H9 (cell line): ENCODE measurements around the gene PIGBOS1. TPM values are rescaled to one million over a fixed set of nuclear protein-coding genes. Genes with fewer than 3 reads are reported as not detected.

Source experiments
- DNase-seq: peaks from one replicate; pipeline ENCODE4 v3.0.0-alpha.2; 2017
- H2AFZ ChIP-seq: one replicate; pipeline ENCODE4 v1.6.1; 2013; ENCODE audit warnings: mild to moderate bottlenecking, low read length, control low read depth, moderate library complexity
- H2AK5ac ChIP-seq: 2 replicates; pipeline ENCODE4 v1.6.1; 2013; ENCODE audit warnings: low read length, control low read depth, mixed read lengths; ENCODE audit not compliant: insufficient read length
- H2BK120ac ChIP-seq: one replicate; pipeline ENCODE4 v1.6.1; 2013; ENCODE audit warnings: low read depth, mild to moderate bottlenecking, low read length, control low read depth, inconsistent platforms; ENCODE audit not compliant: poor library complexity, severe bottlenecking
- H2BK12ac ChIP-seq: 2 replicates; pipeline ENCODE4 v1.6.1; 2013; ENCODE audit warnings: low read length, control low read depth, mixed read lengths, low read depth; ENCODE audit not compliant: insufficient read length
- H2BK15ac ChIP-seq: 2 replicates; pipeline ENCODE4 v1.6.1; 2013; ENCODE audit warnings: low read depth, low read length, control low read depth
- H2BK20ac ChIP-seq: one replicate; pipeline ENCODE4 v1.6.1; 2013; ENCODE audit warnings: low read depth, mild to moderate bottlenecking, low read length, control low read depth, inconsistent platforms; ENCODE audit not compliant: poor library complexity, severe bottlenecking
- H2BK5ac ChIP-seq: 2 replicates; pipeline ENCODE4 v1.6.1; 2013; ENCODE audit warnings: low read length, control low read depth, mixed read lengths; ENCODE audit not compliant: insufficient read length
- H3K14ac ChIP-seq: 2 replicates; pipeline ENCODE4 v1.6.1; 2013; ENCODE audit warnings: low read length, control low read depth; ENCODE audit not compliant: insufficient read depth
- H3K18ac ChIP-seq: 2 replicates; pipeline ENCODE4 v1.6.1; 2013; ENCODE audit warnings: low read depth, mild to moderate bottlenecking, mixed read lengths, low read length, control low read depth; ENCODE audit not compliant: insufficient read length
- H3K23ac ChIP-seq: 2 replicates; pipeline ENCODE4 v1.6.1; 2013; ENCODE audit warnings: low read length, control low read depth, mixed read lengths, low read depth; ENCODE audit not compliant: insufficient read length
- H3K23me2 ChIP-seq: 2 replicates; pipeline ENCODE4 v1.6.1; 2013; ENCODE audit warnings: low read depth, mild to moderate bottlenecking, mixed read lengths, low read length, control low read depth; ENCODE audit not compliant: insufficient read length, poor library complexity, severe bottlenecking
- H3K27ac ChIP-seq: 2 replicates; pipeline ENCODE4 v1.5.1; 2013; ENCODE audit warnings: low read length, control low read depth, mixed read lengths, low read depth; ENCODE audit not compliant: insufficient read length
- H3K27me3 ChIP-seq: 2 replicates; pipeline ENCODE4 v1.6.1; 2013; ENCODE audit warnings: low read length, control low read depth, inconsistent platforms; ENCODE audit not compliant: insufficient read depth
- H3K4ac ChIP-seq: 2 replicates; pipeline ENCODE4 v1.6.1; 2013; ENCODE audit warnings: low read depth, mild to moderate bottlenecking, control low read depth, inconsistent platforms, low read length, moderate library complexity
- H3K4me1 ChIP-seq: 2 replicates; pipeline ENCODE4 v1.6.1; 2013; ENCODE audit warnings: low read length, control low read depth, inconsistent platforms; ENCODE audit not compliant: insufficient read depth
- H3K4me2 ChIP-seq: 2 replicates; pipeline ENCODE4 v1.6.1; 2013; ENCODE audit warnings: low read length, control low read depth, mixed read lengths; ENCODE audit not compliant: insufficient read length, insufficient read depth
- H3K56ac ChIP-seq: 2 replicates; pipeline ENCODE4 v1.6.1; 2013; ENCODE audit warnings: low read depth, mild to moderate bottlenecking, mixed read lengths, low read length, control low read depth; ENCODE audit not compliant: insufficient read length
- H3K79me1 ChIP-seq: 2 replicates; pipeline ENCODE4 v1.6.1; 2013; ENCODE audit warnings: low read depth, mild to moderate bottlenecking, moderate library complexity, low read length, control low read depth, inconsistent platforms; ENCODE audit not compliant: insufficient read depth, poor library complexity, severe bottlenecking
- H3K79me2 ChIP-seq: 2 replicates; pipeline ENCODE4 v1.6.1; 2013; ENCODE audit warnings: low read length, control low read depth, inconsistent platforms; ENCODE audit not compliant: insufficient read depth
- H3K9ac ChIP-seq: 2 replicates; pipeline ENCODE4 v1.6.1; 2013; ENCODE audit warnings: low read length, control low read depth, mixed read lengths; ENCODE audit not compliant: insufficient read length; ENCODE audit errors: extremely low read depth
- H3K9me3 ChIP-seq: one replicate; pipeline ENCODE4 v1.6.1; 2013; ENCODE audit warnings: low read depth, low read length, inconsistent platforms; ENCODE audit not compliant: control insufficient read depth
- H3T11ph ChIP-seq: one replicate; pipeline ENCODE4 v1.6.1; 2013; ENCODE audit warnings: mild to moderate bottlenecking, low read length, control low read depth, inconsistent platforms
- H4K20me1 ChIP-seq: one replicate; pipeline ENCODE4 v1.6.1; 2013; ENCODE audit not compliant: control insufficient read depth, insufficient read length, insufficient read depth
- H4K5ac ChIP-seq: 2 replicates; pipeline ENCODE4 v1.6.1; 2013; ENCODE audit warnings: low read depth, mild to moderate bottlenecking, mixed read lengths, low read length, control low read depth; ENCODE audit not compliant: insufficient read length
- H4K8ac ChIP-seq: replicated peaks from 2 replicates; pipeline ENCODE4 v1.6.1; 2013; ENCODE audit warnings: low read length, control low read depth, mixed read lengths, low read depth; ENCODE audit not compliant: insufficient read length
- H4K91ac ChIP-seq: 2 replicates; pipeline ENCODE4 v1.6.1; 2013; ENCODE audit warnings: low read depth, mild to moderate bottlenecking, moderate library complexity, mixed read lengths, low read length, control low read depth; ENCODE audit not compliant: insufficient read length
- H3K27ac Mint-ChIP-seq, 3 experiments: 2 replicates in 2 of 3; 3 replicates in 1 of 3; pipeline ENCODE4 v1.8.0; 2020 to 2021; ENCODE audit warnings: mixed read lengths in 3 of 3, mild to moderate bottlenecking in 1 of 3, moderate library complexity in 1 of 3
- H3K27me3 Mint-ChIP-seq: 2 replicates; pipeline ENCODE4 v1.8.0; 2021; ENCODE audit warnings: low read depth, mild to moderate bottlenecking, moderate library complexity, mixed read lengths
- H3K36me3 Mint-ChIP-seq, 3 experiments: 2 replicates in 2 of 3; 3 replicates in 1 of 3; pipeline ENCODE4 v1.8.0; 2020 to 2021; ENCODE audit warnings: low read depth in 3 of 3, mixed read lengths in 3 of 3; ENCODE audit not compliant: insufficient read depth in 1 of 3
- H3K4me1 Mint-ChIP-seq, 2 experiments: 2 replicates each; pipeline ENCODE4 v1.8.0; 2020; ENCODE audit warnings: mixed read lengths in 2 of 2
- H3K4me3 Mint-ChIP-seq, 2 experiments: 2 replicates in 1 of 2; 3 replicates in 1 of 2; pipeline ENCODE4 v1.8.0; 2020 to 2021; ENCODE audit warnings: mild to moderate bottlenecking in 2 of 2, mixed read lengths in 2 of 2, moderate library complexity in 1 of 2
- H3K9me3 Mint-ChIP-seq, 2 experiments: 2 replicates in 1 of 2; 3 replicates in 1 of 2; pipeline ENCODE4 v1.8.0; 2020; ENCODE audit warnings: mild to moderate bottlenecking in 2 of 2, mixed read lengths in 2 of 2, moderate library complexity in 1 of 2
- WGBS: extraction: QIAGEN DNeasy Blood & Tissue Kit; methylation state at CpG from one replicate; pipeline ENCODE4 v1.1.7; 2013; ENCODE audit warnings: missing lambda C conversion rate, low lambda C conversion rate, mixed read lengths; ENCODE audit not compliant: insufficient read length; ENCODE audit errors: extremely low coverage; 5-methylcytosine and 5-hydroxymethylcytosine counted together
- total RNA-seq: library from RNA; stranded (reverse); gene quantifications from 2 replicates; pipeline ENCODE4 v1.2.1, GENCODE V29; 2021
- TF ChIP-seq, protein P1 (sequence below): fragments of 200-600 bp; sonication (generic); conservative IDR thresholded peaks from 3 replicates; pipeline ENCODE4 v1.8.0; 2021; ENCODE audit warnings: antibody characterized with exemption, mild to moderate bottlenecking

PIGBOS1 gene
- total RNA-seq, 1 experiment from 2014 or later = 10.4 TPM

DNA sequence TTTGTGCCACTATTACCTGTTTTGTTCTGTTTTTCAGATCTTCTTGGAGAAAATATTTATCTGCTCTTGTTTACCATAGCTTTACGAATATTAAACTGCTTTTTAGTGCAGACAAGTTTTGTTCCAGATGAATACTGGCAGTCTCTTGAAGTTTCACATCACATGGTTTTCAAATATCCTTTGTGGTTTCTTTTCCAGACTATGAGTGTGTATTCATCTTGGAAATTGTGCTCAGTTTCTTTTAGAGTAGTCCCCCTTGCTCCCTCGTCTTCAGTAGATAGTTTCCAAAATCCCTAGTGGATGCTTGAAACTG lies 1.3 kb upstream of the PIGBOS1 start:
- DNase-seq = no peak
- Mint-ChIP-seq H3K9me3 (no peaks in the 10 kb centered on the region), H3K36me3 (peaks cover 0 to 7% (median 3%) of the 10 kb centered on the region in 3 experiments; a peak in 5 of 7 replicates), H3K27me3 (no peaks in the 10 kb centered on the region), H3K4me1 (peaks cover 21 to 31% of the 10 kb centered on the region in 2 experiments), H3K27ac (no peak overlapping the region), H3K4me3 (no peak overlapping the region)
- Histone ChIP-seq H2BK12ac (no peak overlapping the region), H3K23ac (no peak overlapping the region), H2BK5ac (no peak overlapping the region), H4K5ac (no peak overlapping the region), H3K79me1 (no peaks in the 10 kb centered on the region), H2AFZ (no peak overlapping the region), H3K14ac (no peak overlapping the region), H3K18ac (no peak overlapping the region), H3K79me2 (no peaks in the 10 kb centered on the region), H4K91ac (no peak overlapping the region), H2AK5ac (no peak overlapping the region), H4K20me1 (no peaks in the 10 kb centered on the region), H2BK20ac (no peak overlapping the region), H3K4me1 (no peaks in the 10 kb centered on the region), H3K27ac (no peak overlapping the region), H3K56ac (no peak overlapping the region), H3T11ph (no peak overlapping the region), H3K9me3 (no peaks in the 10 kb centered on the region), H3K4ac (no peak overlapping the region), H3K23me2 (peaks cover 4% of the 10 kb centered on the region), H3K27me3 (no peaks in the 10 kb centered on the region), H3K4me2 (no peak overlapping the region), H2BK15ac (no peak overlapping the region), H2BK120ac (no peak overlapping the region), H3K9ac (no peak overlapping the region), H4K8ac (no peak overlapping the region)
- TF ChIP-seq, protein P1, sequence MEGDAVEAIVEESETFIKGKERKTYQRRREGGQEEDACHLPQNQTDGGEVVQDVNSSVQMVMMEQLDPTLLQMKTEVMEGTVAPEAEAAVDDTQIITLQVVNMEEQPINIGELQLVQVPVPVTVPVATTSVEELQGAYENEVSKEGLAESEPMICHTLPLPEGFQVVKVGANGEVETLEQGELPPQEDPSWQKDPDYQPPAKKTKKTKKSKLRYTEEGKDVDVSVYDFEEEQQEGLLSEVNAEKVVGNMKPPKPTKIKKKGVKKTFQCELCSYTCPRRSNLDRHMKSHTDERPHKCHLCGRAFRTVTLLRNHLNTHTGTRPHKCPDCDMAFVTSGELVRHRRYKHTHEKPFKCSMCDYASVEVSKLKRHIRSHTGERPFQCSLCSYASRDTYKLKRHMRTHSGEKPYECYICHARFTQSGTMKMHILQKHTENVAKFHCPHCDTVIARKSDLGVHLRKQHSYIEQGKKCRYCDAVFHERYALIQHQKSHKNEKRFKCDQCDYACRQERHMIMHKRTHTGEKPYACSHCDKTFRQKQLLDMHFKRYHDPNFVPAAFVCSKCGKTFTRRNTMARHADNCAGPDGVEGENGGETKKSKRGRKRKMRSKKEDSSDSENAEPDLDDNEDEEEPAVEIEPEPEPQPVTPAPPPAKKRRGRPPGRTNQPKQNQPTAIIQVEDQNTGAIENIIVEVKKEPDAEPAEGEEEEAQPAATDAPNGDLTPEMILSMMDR = no peak
- no CpG with 5 or more reads among the region's 2 CpGs for WGBS
